Stimulated activated CD4-positive, alpha-beta T cell treated with anti-CD3 and anti-CD28 coated beads, Interleukin-1b, Interleukin-23, amount 100 ng/mL, for 1 hour (primary cell): ENCODE measurements around the gene MYEOV.

Source experiments
- DNase-seq, 2 donors: peaks; one replicate each; pipeline ENCODE4 v3.0.0-alpha.2; 2020; ENCODE audit warnings: low read depth in 2 of 2

The MYEOV gene

GRCh38 chr11:69301455-69302401, 7.8 kb downstream of the MYEOV start:
- DNase-seq: no peak

DNA sequence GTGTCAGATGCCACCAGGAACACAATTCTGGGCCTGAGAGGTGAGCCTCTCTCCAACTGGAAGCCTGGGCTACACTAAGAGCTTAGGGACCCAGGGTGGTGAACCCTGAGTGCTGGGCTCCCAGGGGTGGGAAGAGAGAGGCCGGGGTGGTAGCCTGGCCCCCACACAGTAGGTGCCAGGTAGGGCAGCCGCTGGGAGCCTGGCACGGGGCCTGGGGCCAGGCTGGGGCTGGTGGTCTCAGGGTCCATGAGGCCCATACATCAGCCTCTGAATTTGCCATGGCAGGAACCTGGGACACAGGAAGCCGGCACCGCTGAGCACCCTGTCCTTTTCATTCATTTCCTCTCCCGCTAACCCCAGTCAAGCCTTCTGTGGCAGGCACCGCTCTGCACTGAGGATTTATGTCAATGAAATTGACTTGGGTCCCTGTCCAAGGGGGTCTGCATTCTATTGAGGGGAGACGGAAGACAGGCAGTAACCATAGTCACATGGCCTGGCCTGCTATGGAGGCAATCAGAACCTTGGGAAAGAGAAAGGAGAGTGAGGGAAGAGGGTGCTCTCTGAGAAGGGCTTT, 8.6 kb downstream of the MYEOV start:
- no peak for DNase-seq

GRCh38 chr11:69303427-69303826, 9.5 kb downstream of the MYEOV start:
- no peak for DNase-seq

GRCh38 chr11:69304258-69304657, 10.3 kb downstream of the MYEOV start:
- DNase-seq: no peak

DNA sequence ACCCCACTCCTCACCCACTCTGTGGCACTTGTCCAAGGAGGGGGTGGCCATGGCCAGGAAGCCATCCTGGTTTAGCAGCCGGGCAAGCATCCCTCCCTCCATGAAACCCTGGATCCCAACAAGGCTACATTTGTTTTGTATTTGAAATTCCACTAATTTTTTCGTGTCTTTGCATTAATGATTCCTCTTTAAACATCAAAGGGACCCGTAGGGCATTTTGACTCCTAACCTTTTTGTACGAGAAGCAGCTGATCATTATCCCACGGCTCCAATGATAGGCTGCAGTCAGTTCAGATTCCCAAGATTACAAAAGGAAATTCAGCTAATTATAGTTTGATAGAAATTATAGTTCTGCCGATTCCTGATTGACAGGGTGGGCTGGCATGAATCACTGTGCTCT, 10.7 kb downstream of the MYEOV start:
- no peak for DNase-seq

GRCh38 chr11:69305885-69306540, 12.1 kb downstream of the MYEOV start:
- DNase-seq: no peak

DNA sequence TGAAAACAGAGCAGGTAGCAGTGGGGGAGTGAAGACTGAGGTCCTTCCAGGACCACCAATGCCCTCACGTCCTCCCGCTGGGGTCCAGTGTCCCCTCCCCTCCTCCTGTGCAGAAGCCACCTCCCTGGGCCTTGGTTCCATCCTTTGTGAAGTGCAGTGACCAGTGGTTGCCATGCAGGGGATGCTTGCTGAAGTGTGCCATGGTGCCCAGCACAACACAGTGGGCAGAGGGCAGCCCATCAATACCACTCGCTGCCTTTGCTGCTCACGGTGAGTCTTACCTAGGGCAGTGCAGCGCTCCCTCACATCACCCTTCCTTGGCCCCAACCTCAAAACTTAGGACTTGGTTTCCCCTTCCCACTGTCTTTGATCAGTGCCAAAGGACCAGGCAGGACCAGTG, 12.9 kb downstream of the MYEOV start:
- no peak for DNase-seq

DNA sequence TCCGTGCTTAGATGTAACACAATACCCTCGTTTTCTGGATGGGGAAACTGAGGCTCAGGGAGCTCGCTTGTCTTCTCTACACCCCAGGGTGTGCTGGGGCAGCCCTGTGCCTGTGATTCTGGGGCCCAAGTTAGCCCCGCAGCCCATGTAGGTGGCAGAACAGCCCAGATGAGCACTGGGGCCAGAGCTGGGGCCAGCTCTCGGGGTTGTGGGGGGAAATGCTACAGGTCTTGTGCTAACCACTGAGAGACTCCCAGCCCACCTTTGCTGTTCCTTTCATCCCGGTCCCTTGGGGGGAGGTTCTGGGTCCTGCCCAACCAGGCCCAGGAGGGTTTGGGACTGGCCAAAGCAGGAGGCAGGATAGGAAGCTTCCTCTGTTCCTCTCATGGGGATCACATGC, 13.5 kb downstream of the MYEOV start:
- no peak for DNase-seq

- DNase-seq: no peak
Observed at GRCh38 chr11:69307871-69308431, 14.0 kb downstream of the MYEOV start.

- no peak for DNase-seq
Observed at GRCh38 chr11:69308491-69308911, 14.5 kb downstream of the MYEOV start.

DNA sequence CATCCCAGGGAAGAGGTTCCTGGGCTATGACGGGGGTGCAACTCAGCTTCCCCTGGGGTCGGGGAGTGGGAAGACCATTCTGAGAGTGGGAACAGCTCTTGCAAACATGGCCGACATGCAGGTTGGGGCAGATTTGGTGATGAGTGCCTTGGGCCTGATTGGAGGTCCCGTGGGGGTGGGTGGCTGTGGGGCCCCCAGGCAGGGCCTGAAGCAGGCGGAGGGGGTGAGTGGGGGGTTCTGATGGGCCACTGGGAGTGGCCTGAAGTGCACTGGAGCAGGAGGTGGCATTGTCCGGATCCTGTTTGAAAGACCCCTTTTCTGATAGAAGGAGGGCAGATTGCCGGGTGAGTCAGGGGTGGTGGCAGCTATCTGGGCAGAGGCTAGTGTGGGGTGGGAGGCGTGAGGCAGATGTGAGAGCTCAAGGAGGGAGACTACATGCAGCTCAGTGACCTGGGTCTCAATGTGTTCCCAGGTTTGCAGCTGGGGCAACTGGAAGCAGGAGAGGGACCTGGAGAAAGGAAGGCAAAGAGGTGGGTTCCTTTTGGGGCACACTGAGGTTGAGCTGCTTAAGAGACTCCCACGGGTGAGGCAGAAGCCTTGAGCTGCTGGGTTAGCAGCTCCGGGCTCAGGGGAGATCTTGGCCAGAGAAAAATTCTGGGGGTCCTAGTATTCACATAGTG, 15.1 kb downstream of the MYEOV start:
- DNase-seq: no peak

- DNase-seq: no peak
Observed at GRCh38 chr11:69309631-69310280, 15.8 kb downstream of the MYEOV start.

- no peak for DNase-seq
Observed at GRCh38 chr11:69310351-69310750, 16.4 kb downstream of the MYEOV start.

GRCh38 chr11:69310934-69311766, 17.2 kb downstream of the MYEOV start:
- no peak for DNase-seq

DNA sequence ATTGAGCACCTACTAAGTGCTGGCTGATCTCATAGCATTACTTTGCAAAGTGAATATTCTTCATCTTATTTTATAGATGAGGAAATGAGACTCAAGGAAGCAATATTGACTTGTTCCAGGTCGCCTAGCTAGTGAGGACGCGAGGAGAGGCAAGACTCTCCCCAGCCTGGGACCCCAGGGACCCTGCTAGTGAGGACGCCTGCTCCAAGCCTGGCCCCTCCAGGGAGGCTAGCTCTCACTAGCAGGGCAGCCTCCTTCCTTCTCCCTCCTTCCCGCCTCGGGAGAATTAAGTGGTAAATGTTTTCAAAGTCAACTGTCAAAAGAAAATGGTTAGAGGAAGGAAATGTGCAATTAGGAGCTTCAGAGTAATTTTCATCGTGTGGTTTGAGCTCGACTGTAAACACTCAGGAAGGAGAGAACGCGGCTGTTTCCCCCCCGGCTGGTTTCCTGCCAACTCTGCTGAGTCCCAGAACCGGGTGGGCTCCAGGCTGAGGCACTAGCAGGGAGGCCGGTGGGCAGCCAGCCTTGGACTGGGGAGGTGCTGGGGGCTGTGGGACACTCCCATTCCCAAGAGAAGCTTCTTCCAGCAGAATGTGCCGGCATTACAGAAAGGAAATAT, 17.9 kb downstream of the MYEOV start:
- no peak for DNase-seq

- DNase-seq: no peak
Observed at GRCh38 chr11:69312453-69313404, 18.8 kb downstream of the MYEOV start.

DNA sequence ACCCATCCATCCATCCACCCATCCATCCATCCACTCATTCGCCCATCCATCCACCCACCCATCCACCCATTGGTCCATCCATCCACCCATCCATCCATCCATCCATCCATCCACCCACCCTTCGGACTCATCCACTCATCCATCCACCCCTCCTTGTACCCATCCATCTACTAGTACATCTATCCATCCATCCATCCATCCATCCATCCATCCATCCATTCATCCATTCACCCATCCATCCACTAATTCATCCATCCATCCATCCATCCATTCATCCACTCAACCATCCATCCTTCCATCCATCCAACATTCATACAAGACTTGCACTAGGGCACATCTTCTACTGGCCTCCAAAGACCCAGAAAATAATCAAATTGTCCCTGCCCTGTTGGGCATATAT, 20.0 kb downstream of the MYEOV start:
- DNase-seq: no peak

- DNase-seq: no peak
Observed at GRCh38 chr11:69314555-69314954, 20.6 kb downstream of the MYEOV start.

- no peak for DNase-seq
Observed at GRCh38 chr11:69316956-69317355, 23.0 kb downstream of the MYEOV start.
